ENCODE measurements around the gene TMEM270. TPM values are rescaled to one million over a fixed set of nuclear protein-coding genes. Genes with fewer than 3 reads are reported as not detected.

The TMEM270 gene
- total RNA-seq, 1 donor from 2014 or later: not detected

DNA sequence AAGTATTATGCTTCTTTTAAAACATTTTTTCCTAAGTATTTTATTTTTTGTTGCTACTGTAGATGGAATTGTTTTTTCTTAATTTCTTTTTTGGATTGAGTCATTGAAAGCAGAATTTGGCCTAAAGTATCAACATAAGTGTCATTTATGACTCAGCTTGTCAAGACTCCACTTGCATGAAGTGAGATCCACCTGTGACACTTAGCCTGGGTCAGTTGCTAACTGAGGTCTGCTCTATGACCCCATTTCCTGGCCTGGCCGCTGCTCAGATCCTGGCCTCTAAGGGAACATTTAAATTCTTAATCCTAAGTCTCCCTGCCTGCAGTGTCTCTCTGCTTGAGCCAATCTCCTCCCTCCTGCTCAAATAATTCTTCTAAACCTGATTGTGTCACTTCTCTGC is 35.5 kb downstream of the TMEM270 start:
- intact Hi-C loops (cut with DNase I): no loop called here
- DNase-seq (ENCODE audit: missing footprints): no peak
- ATAC-seq: no peak

DNA sequence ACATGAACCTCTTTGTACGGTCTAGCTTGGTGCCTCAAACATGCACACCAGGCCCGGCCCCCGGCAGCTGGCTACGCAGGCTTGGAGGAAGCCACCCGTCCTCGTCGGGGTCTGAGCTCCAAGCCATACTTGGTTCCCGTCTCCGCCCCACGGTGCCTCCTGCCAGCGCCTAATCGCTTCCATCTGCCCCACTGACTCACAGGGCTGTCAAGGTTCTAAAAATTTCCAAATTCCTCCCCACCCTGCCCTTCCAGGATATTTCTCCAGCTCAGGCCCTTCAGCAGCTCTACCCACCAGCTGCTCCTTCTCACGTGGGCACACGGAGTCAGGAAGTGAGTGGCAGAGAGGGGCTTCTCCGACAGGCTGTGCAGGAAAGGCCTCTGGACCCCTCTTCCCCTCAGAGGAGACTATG is 38.8 kb downstream of the TMEM270 start:
- intact Hi-C loops (cut with DNase I): no loop called here
- DNase-seq (ENCODE audit: missing footprints): no peak

DNA sequence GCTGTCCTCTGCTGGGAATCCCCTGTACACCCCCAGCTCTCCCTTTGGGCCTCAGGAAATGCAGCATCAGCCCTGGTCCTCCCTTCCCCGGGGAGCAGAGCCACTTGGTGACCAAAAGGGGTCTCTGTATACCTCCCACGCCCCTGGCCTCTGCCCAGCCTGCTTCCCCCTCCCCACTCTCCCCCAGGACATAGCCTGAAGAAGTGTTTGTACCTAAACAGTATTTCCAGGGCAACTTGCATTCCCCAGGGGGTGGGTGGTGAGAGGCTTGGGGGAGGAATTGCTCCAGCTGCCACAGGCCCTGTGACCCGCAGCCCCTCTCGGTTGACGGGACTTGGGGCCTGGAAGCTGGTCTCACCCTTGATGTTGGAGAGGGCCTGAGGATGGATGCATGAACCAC is 39.3 kb downstream of the TMEM270 start:
- ATAC-seq (no peak), DNase-seq (ENCODE audit: missing footprints) (no peak)

More for the DNA sequence above, 38.8 kb downstream of the TMEM270 start:
- ATAC-seq: no peak

DNA sequence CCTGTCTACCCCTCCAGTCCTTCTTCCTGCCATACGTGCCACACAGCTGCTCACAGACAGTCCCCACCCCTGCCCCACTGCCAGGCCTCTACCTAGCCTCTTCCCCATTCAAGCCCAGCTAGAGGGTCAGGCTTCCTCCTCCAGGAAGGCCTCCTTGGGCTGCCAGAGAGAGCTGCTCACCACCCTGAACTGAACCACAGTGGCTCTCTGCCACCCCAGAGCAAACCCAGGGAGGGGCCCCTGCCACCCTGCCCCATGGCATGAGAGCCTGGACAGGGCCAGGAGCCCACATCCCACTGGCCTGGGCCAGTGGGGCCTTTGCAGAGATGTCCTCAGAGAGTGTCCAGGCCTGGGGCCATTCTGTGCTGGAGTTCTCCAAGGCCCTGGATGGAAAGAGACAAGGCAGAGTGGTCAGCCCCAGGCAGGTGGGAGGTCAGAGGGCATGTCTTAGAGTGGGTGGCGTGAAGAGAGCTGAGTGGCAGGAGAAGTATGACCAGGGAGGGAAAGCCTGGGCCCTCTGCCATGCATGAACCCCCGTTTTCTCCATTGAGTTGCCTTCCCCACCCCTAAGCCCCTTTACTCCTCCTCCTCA is 40.4 kb downstream of the TMEM270 start:
- DNase-seq (ENCODE audit: missing footprints) (no peak), ATAC-seq (no peak)
- intact Hi-C loops (cut with DNase I): no loop called here

More for the DNA sequence above, 39.3 kb downstream of the TMEM270 start:
- intact Hi-C loops (cut with DNase I): no loop called here

DNA sequence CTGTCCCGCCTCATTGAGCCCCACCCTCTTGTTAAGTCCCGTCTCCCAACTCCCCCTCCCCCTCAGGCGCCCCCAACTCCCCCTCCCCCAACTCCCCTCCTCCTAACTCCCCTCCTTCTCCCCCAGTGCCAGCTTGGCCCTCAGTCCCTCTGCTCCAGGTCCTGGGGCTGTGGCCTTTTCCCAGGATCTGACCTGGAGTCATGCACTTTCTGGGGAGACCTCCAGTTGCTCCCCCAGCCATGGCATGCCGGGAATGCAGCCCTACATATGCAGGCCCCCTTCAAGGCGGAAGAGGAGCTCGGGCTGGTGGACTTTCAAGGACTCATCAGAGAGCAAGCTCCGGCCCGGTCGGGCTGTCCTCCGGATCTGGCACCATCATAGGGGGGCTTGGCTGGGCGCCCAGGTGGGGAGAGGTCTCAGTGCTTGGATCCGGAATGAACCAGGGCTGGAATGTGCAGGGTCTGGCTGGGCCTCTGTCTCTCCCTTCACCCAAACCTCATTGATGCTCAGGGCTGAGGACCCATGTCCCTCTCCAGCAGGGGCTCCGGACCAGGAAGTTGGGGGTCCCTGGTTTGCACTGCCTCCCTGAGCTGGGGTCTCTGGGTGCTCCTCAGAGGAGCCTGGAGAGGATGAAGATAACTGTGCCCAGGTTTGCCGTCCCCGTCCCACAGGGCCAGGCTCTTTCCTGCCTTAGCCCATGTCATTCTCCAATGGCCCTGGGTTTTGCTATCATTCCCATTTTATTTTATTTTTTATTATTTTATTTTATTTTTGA is 41.1 kb downstream of the TMEM270 start:
- DNase-seq (ENCODE audit: missing footprints): no peak
- no peak for ATAC-seq
- intact Hi-C loops (cut with DNase I): no loop called here

DNA sequence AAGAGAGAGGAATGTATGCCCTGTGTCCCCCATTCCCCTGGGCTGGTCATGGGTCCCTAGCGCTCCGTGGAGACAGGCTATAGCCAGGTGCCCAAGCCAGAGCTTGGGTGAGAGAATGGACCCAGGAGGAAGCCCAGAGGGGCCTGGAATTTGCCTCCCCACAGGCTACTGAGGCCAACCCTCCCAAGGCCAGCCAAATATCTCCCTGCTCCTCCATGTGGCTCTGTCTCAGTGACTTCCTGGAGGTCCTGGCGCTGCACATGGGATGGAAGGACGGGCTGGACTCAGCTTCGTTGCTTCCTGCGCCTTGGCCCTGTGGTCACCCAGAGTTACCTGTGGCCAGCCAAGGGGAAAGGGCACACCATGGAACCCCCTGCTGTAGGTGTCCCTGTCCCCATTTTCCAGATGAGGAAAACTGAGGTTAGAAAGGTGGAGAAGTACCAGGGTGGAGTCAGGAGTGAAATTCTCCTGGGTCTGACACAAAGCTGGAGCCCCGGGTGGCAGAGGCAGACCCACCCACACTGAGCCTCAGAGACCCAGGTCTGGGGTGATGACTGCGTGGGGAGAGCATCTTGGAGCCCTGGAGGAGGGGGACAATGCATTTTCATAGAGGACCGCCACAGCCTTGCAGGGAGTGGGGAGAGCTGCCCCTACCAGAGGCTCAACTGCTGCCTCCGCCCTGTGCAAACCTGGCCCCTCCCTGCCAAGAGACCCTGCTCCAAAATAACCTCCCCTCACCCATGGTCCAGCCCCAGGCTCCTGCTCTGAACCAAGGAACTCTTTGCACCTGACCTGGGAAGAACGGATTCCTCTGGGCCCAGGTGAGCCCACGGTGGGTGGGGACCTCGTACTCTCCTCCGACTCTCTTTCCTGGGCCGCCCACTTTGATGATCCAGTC is 42.6 kb downstream of the TMEM270 start:
- ATAC-seq (no peak), DNase-seq (ENCODE audit: missing footprints) (no peak)
- intact Hi-C loops (cut with DNase I): no loop called here

DNA sequence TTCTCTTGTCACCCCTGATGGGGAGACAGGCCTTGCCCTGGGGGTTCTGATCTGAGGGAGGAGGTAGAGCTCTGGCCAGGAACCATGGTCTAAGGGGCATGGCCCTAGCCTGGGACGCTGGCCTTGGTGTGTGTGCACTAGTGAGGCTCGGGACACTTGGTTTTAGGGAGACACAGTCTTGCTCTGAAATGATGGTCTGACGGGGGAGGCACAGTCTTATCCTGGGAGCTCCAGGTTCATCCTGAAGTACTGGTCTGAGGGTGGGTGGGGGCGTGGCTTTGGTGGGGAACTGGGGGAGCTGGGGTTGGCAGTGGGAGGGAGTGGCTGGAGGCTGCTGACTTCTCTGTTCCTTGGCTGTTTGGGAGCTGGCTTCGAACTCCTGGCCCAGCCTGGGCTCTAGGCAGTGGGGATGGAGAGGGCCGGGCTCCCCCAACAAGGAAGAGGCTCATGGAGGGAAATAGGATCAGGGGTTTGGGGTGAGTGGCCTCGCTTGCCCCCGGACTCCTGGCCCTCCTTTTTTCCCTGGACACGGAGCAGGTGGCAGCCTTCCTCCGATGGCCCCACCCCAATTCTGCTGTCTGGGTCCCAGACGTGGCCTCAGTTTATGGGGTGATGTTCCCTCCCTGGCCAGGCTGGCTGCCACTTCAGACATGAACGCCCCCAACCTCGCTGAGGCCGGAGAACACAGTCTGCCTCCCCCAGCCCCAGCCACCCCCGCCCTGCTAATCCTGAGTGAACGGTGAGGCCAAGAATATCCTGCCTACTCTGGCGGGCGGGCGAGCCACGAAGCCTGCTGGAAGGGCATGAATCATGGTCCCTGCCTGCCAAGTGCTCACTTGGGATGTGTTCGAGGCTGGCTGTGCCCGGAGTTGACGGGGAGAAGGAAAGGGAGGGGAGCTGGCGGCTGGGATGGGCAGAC is 43.5 kb downstream of the TMEM270 start:
- intact Hi-C loops (cut with DNase I): no loop called here
- DNase-seq (ENCODE audit: missing footprints) (no peak), ATAC-seq (no peak)

DNA sequence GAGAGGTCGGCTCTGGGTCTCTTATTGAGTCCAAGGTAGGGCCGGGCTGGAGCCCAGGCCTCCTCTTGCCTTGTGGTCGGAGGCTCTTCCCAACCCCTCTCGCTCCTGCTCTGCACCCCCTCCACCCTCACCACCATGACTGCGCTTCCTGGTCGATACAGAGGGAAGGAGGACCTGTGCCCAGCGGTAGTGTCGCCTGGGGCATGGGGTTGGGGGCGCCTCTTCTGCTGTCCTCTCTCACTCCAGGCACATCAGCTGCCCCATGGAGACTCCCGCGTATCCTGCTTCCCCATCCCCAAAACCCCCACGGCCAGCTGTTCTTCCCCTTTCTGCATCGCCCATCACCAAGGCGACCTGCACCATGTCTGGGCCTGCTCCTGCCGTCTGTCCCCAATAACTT is 44.4 kb downstream of the TMEM270 start:
- DNase-seq (ENCODE audit: missing footprints): no peak
- no peak for ATAC-seq
- intact Hi-C loops (cut with DNase I): no loop called here

DNA sequence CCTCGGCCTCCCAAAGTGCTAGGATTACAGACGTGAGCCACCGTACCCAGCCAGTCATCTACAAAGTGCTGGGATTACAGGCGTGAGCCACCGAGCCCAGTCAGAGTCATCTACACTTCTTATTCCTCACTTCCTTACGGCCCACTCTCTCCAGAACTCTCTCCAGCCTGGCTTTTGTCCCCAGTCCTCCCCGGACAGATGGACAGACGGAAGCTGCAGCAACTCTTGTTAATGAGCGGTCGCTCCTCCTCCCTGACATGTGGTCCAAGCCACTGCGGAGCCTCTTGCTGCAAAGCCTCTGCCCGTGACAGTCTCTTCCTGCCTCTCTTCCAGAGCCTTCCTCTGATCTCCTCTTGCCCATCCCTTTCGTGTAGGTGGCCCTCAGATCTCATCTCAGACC is 45.9 kb downstream of the TMEM270 start:
- DNase-seq (ENCODE audit: missing footprints) (no peak), ATAC-seq (no peak)
- intact Hi-C loops (cut with DNase I): no loop called here

DNA sequence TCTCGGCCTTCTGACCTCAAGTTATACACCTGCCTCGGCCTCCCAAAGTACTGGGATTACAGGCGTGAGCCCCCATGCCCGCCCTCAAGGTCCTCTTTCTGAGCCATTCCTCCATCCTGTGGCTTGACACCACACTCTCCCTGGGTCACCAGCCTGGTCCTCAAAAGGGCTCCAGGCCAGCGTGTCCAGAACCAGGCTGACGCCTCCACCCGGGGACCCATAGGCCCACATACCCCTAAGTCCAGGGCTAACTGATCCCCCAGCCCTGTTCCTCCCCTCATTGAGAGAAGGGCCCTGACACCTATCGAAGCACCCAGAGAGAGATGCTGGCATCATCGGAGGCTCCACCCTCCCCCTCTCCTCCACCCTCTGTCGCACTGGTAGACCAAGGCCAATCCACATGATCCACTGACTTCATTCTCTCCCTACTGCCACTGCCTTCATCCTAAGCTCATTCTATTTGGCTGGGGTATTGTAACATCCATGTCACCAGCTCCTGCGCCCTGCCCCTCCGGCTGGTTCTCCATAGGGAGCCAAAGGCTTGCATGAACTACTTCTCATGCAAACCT is 46.7 kb downstream of the TMEM270 start:
- DNase-seq (ENCODE audit: missing footprints) (no peak), ATAC-seq (no peak)
- intact Hi-C loops (cut with DNase I): no loop called here

DNA sequence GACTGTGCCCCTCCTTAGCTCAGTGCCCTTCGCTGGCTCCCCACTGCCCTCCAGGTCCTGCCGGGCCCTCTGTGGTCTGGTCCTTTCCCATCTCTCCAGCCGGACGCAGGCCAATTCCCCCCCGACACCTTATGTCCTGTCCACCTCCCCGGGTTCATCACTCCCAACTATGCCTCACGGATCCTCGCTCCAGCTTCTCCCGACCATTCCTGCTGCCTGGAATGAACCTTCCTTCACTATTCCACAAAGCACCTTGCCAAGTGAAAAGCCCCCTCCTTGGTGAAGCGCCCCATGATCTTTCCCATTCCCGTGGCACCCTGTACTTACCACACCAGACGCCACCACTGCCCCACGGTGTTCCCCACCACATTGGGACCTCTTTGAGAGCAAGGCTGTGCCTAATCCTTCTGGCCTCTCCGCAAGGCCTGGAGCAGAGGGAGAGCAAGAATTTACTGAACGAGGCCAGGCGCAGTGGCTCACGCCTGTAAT is 47.2 kb downstream of the TMEM270 start:
- ATAC-seq (no peak), DNase-seq (ENCODE audit: missing footprints) (no peak)
- intact Hi-C loops (cut with DNase I): no loop called here

DNA sequence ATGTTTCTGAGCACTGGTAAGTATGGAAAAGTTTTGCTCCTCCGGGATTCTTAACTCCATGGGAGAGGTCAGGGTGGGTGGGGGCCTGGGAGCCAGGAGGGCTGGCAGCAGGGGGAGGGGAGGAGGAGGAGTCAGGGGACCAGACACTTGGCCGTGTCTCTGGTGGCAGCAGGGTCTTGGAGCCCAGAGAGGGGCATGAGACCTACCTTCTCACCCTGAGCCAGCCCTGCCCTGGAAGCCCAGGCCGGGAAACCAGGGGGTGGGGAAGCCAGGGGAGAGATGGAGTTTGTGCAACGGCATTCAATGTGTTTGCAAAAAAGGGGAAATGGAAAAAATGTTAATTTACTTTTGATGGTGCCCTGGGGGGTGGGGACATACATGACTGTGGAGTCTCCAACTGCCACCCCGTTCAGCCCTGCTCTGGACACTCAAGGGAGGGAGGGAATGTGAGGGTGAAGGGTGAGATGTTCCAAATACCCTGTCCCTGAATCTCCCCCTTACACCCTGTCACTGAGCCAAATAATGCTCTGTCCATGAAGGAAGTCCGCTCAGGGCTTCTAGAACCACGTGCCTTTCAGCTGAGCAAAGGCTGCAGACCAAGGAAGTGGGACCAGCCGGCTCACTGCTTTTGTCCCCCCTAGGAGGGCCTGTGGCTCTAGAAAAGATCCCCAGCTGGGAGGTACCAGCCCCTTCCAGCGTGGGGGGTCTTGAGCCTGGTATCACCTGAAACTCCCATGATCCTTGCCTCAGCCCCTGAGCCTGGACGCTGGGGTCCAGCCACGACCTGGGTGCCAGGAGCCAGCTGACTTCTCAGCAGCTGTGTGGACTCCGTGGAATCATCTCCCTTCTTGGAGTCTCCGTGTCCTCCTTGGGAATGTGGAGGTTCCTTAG is 48.3 kb downstream of the TMEM270 start:
- DNase-seq (ENCODE audit: missing footprints) (no peak), ATAC-seq (no peak)
- intact Hi-C loops (cut with DNase I): no loop called here

DNA sequence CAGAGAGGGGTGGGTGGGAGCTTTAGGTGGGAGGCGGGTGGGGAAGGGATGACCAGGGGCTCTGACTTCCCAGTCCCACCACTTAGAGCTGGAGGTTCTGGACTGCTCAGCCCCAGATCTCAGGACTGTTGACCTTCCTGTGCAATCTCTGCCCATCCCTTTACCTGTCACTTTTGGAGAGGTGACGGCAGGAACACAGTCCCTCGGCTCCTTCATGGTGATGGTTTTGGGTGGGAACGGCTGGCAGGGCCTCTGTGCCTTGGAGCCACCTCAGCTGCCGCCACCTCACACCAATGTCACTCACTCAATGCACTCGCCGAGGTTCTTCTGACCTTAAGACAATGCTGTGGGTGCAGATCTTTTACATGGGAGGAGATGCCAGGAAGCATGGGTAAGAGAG is 49.0 kb downstream of the TMEM270 start:
- DNase-seq (ENCODE audit: missing footprints): no peak
- no peak for ATAC-seq
- intact Hi-C loops (cut with DNase I): loop anchor here (10.0 kb wide), 1 partner anchor 65 kb away; no protein-coding TSS in a partner anchor

DNA sequence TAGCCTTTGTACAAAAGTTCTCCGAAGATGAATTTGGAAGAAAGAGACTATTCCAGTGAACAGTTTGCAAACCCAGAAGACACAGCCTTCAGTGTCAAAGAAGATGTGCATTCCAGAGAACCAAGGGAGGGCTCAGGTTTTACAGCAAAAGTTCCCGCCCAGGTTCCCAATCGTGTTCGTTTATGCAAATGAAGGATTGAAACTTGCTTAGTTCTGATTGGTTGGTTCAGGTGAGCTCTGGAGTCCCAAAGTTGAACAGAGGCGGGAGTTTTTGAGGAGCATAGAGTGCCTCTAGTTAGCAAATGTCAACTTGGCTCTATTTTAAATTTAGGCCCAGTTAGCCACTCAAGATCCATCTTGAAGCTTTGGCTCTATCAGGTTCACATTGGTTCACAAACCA is 51.3 kb downstream of the TMEM270 start:
- intact Hi-C loops (cut with DNase I): loop anchor here (10.0 kb wide), 1 partner anchor 63 kb away; no protein-coding TSS in a partner anchor
- ATAC-seq: no peak
- no peak for DNase-seq (ENCODE audit: missing footprints)

Data from Right ventricle myocardium inferior (tissue), 1 donor.